Measurements from ENCODE around the gene RAB3GAP1. TPM values are rescaled to one million over a fixed set of nuclear protein-coding genes. Genes with fewer than 3 reads are reported as not detected.

RAB3GAP1 gene
- total RNA-seq, 1 donor: 80.0 TPM

DNA sequence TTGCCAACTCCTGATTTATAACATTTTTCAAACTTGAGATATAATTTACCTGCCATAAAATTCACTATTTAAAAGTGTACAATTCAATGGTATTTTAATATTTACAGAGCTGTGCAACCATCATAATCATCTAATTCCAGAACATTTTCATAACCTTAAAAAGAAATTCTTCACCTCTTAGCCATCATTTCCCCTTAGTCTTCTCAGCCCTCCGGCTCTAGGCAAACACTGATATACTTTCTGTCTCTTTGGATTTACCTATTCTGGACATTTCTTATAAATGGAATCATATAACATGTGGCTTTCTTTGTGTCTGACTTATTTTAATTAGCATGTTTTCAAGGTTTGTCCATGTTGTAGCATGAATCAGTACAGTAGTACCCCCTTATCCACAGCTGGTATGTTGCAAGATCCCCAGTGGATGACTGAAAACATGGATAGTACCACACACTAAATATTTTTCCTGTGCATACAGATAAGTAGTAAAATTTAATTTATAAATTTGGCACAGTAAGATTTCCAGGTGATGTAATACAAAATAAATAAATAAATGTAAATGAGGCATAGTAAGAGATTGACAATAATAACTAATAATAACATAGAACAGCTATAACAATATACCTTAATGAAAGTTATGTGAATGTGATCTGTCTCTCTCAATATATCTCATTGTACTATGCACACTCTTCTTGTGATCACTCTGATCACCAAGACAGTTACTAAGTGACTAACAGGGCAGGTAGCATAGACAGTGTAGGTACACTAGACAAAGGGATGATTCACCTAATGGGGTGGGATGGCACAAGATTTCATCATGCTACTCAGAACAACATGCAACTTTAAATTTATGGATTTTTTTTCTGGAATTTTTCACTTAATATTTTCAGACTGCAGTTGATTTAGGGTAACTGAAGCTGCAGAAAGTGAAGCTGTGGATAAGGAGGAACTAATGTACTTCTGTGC lies 73.1 kb downstream of the RAB3GAP1 start:
- TF ChIP-seq, protein P1, sequence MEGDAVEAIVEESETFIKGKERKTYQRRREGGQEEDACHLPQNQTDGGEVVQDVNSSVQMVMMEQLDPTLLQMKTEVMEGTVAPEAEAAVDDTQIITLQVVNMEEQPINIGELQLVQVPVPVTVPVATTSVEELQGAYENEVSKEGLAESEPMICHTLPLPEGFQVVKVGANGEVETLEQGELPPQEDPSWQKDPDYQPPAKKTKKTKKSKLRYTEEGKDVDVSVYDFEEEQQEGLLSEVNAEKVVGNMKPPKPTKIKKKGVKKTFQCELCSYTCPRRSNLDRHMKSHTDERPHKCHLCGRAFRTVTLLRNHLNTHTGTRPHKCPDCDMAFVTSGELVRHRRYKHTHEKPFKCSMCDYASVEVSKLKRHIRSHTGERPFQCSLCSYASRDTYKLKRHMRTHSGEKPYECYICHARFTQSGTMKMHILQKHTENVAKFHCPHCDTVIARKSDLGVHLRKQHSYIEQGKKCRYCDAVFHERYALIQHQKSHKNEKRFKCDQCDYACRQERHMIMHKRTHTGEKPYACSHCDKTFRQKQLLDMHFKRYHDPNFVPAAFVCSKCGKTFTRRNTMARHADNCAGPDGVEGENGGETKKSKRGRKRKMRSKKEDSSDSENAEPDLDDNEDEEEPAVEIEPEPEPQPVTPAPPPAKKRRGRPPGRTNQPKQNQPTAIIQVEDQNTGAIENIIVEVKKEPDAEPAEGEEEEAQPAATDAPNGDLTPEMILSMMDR (IDR thresholded peaks at IDR 0.05; ENCODE audit: insufficient read depth, low read length): no peak
- DNase-seq (ENCODE audit: low read depth): peak; percentile 20
- no peak overlapping the region for H3K4me3 ChIP-seq (ENCODE audit: low read depth, low read length)

DNA sequence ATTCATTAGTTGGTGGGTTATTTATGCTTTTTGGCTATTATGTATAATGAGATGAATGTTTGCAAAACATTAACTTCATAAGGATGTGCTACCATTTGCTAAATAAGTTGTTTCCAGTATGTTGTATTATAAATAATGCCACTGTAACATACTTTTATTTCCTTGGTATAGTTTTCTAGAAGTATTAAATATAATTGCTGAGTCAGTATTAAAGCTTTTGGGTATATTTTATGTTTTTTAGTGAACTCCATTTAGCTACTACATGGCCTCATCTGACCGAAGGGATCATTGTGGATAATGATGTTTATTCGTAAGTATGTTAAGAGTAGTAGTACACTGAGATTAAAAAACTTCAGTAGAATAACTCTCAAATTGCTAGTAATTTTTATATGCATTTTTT lies 73.8 kb downstream of the RAB3GAP1 start:
- DNase-seq (ENCODE audit: low read depth): no peak
- TF ChIP-seq, protein P1 (IDR thresholded peaks at IDR 0.05; ENCODE audit: insufficient read depth, low read length): no peak
- no peak overlapping the region for H3K4me3 ChIP-seq (ENCODE audit: low read depth, low read length)

DNA sequence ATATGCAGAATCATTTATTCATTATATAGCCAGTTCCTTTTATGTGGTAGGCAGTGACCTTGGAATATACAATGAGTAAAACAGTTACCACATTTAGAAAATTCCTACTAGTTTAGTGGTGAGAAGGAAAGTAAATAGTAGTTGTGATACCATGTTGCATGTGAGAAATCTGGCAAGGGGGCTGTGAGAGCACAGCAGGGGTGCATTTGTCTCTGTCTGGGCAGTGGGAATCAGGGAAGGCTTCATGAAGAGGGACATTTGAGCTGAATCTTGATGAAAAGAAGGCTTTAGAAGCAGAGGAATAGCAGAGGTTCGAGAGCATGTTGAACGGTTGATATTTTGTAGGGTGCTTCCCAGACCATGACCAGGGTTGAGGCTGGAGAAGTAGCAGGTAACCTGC lies 78.7 kb downstream of the RAB3GAP1 start:
- H3K4me3 ChIP-seq (ENCODE audit: low read depth, low read length): no peak overlapping the region
- TF ChIP-seq, protein P1 (IDR thresholded peaks at IDR 0.05; ENCODE audit: insufficient read depth, low read length): no peak
- DNase-seq (ENCODE audit: low read depth): no peak

DNA sequence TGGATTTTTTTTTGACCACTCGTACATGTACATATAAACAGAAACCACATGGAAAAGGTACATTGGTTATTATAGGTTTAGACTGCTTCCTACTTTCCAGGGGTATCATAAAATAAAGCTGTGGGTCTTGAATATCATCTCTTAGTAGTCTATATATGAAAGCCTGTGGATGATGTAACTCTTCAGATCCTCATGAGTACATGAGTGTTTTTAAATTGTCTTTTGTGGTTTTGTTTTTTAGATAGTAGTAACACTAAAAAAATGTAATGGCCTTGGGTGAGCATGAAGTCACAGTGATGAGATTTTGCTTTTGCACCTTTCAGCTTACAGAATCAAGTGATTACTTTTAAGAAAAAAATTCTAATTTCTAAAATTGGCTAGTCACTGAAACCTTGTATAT lies 80.2 kb downstream of the RAB3GAP1 start:
- H3K4me3 ChIP-seq (ENCODE audit: low read depth, low read length): no peak overlapping the region
- peak; percentile 35 for DNase-seq (ENCODE audit: low read depth)
- TF ChIP-seq, protein P1 (IDR thresholded peaks at IDR 0.05; ENCODE audit: insufficient read depth, low read length): no peak

DNA sequence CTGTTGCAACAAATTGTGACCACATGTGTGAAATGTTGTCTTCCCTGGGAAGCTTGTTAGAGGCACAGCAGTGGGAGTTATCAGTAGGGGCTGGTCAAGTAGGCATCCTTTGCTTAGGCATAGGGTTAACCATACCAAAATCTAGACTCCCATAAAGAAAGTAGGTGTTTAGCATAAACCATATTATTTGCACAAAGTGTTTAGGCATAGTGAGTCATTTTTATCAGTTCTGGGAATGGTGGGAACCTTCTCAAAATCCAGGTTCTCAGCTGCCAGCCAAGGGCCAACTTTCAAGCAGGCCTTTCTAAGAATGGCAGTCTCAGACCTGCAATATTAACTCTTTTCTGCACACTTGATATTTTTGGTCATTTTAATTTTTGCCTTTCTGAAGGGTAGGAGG lies 88.5 kb downstream of the RAB3GAP1 start:
- TF ChIP-seq, protein P1 (IDR thresholded peaks at IDR 0.05; ENCODE audit: insufficient read depth, low read length): no peak
- H3K4me3 ChIP-seq (ENCODE audit: low read depth, low read length): no peak overlapping the region
- peak; percentile 4 for DNase-seq (ENCODE audit: low read depth)

DNA sequence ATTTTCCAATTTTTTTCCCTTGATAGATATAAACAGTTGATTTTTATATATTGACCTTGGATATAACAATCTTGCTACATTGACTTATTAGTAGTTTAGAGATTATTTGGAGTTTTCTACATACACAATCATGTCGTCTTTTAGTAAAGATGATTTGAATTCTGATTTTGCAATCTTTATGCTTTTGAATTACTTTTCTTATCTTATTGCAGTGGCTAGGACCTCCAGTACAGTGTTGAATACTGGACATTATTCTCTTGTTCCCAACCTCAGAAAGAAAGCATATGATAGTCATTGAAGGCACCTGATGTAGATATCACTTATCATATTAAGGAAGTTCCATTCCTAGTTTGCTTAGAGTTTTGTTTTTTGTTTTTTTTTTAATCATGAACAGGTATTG lies 90.2 kb downstream of the RAB3GAP1 start:
- TF ChIP-seq, protein P1 (IDR thresholded peaks at IDR 0.05; ENCODE audit: insufficient read depth, low read length): no peak
- H3K4me3 ChIP-seq (ENCODE audit: low read depth, low read length): no peak overlapping the region
- DNase-seq (ENCODE audit: low read depth): no peak

Measured in fibroblast of the aortic adventitia (primary cell).